Activated CD4-positive, alpha-beta memory T cell treated with anti-CD3 and anti-CD28 coated beads for 36 hours (primary cell): ENCODE measurements around the gene TRIM22. TPM values are rescaled to one million over a fixed set of nuclear protein-coding genes. Genes with fewer than 3 reads are reported as not detected.
"Not testable (repeated sequence)": the region's sequence is repeated elsewhere in the genome, so short reads cannot be mapped to it uniquely, and the experiment has no call there.

ENCODE experiments used
- CTCF ChIA-PET: fragments of 350-600 bp; sonication (Branson Sonifier 250); formaldehyde crosslinking; loops from one replicate; lab custom pipeline; 2021; ENCODE audit warnings: antibody characterized with exemption, inconsistent platforms; lab: Charles Lee
- POLR2A ChIA-PET: fragments of 350-600 bp; sonication (Branson Sonifier 250); formaldehyde crosslinking; loops from one replicate; lab custom pipeline; 2021; ENCODE audit warnings: antibody characterized with exemption; lab: Charles Lee
- DNase-seq: peaks from one replicate; pipeline ENCODE4 v3.0.0-alpha.2; 2020
- H3K27ac Mint-ChIP-seq: one replicate; pipeline ENCODE4 v1.8.0; 2021; ENCODE audit warnings: mixed read lengths
- H3K27me3 Mint-ChIP-seq: one replicate; pipeline ENCODE4 v1.8.0; 2021; ENCODE audit warnings: mixed read lengths
- H3K36me3 Mint-ChIP-seq: one replicate; pipeline ENCODE4 v1.8.0; 2021; ENCODE audit warnings: mixed read lengths
- H3K4me1 Mint-ChIP-seq: one replicate; pipeline ENCODE4 v1.8.0; 2021; ENCODE audit warnings: low read depth, mixed read lengths
- H3K4me3 Mint-ChIP-seq: one replicate; pipeline ENCODE4 v1.8.0; 2021; ENCODE audit warnings: mild to moderate bottlenecking, mixed read lengths
- H3K9me3 Mint-ChIP-seq: one replicate; pipeline ENCODE4 v1.8.0; 2021; ENCODE audit warnings: mixed read lengths
- intact Hi-C: fragments of 100-400 bp; cut with micrococcal nuclease; formaldehyde crosslinking; loops from one replicate; pipeline ENCODE4 v1.15.1; 2023
- total RNA-seq, 2 experiments: library from RNA; stranded (reverse); gene quantifications; one replicate each; pipeline ENCODE4 v1.2.3, GENCODE V29; 2021

Gene TRIM22
- total RNA-seq, 2 experiments from 2014 or later, result 98.5 to 104 TPM

DNA sequence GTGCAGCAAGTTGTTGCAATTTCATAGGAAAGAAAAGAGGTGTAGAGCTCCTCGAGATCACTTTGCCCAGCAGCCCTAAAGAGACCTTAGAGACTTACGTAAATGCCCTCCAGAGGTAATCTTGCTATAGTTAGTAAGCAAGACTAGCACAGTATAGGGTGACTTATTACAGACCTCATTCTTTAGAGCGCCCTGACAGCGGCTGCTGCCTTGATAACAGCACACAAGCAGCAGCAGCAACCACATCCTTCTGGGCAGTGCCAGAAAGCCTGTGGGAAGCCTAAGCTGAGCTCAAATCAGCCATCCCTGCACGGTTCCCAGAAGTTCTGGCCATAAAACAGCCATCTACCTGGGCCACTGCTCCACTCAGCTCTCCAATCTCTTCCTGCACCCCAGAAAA, 24.1 kb downstream of the TRIM22 start:
- ChIA-PET POLR2A (no interaction called here), CTCF (interaction anchor here (0.6 to 2.9 kb wide), 4 partner anchors 29 to 640 kb away, joined by 3 to 14 read pairs (median 4); partner anchors contain the start of gene TRIM5)
- Mint-ChIP-seq H3K27ac (no peak overlapping the region), H3K4me1 (peaks cover 4% of the 10 kb centered on the region), H3K36me3 (peaks cover 13% of the 10 kb centered on the region), H3K27me3 (no peaks in the 10 kb centered on the region), H3K4me3 (no peak overlapping the region), H3K9me3 (peaks cover 8% of the 10 kb centered on the region)
- no peak for DNase-seq
- intact Hi-C loops, result no loop called here

DNA sequence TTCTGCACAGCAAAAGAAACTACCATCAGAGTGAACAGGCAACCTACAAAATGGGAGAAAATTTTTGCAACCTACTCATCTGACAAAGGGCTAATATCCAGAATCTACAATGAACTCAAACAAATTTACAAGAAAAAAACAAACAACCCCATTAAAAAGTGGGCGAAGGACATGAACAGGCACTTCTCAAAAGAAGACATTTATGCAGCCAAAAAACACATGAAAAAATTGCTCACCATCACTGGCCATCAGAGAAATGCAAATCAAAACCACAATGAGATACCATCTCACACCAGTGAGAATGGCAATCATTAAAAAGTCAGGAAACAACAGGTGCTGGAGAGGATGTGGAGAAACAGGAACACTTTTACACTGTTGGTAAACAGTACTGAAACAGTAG, 26.9 kb downstream of the TRIM22 start:
- intact Hi-C loops, POLR2A ChIA-PET: not testable (repeated sequence)

GRCh38 chr11:5719703-5720495, 30.3 kb downstream of the TRIM22 start:
- Mint-ChIP-seq H3K4me1 (no peaks in the 10 kb centered on the region), H3K9me3 (peaks cover 8% of the 10 kb centered on the region), H3K36me3 (peaks cover 7% of the 10 kb centered on the region), H3K27ac (no peak overlapping the region), H3K27me3 (no peaks in the 10 kb centered on the region), H3K4me3 (no peak overlapping the region)
- ChIA-PET CTCF (interaction anchor here (0.8 kb wide), 1 partner anchor 35 kb away, joined by 3 read pairs; the partner anchor contains the start of gene TRIM5), POLR2A (no interaction called here)
- intact Hi-C loops, result no loop called here
- DNase-seq, result no peak

More for the DNA sequence above, 26.9 kb downstream of the TRIM22 start:
- H3K4me1 Mint-ChIP-seq, H3K36me3 Mint-ChIP-seq, H3K27ac Mint-ChIP-seq, H3K4me3 Mint-ChIP-seq, H3K27me3 Mint-ChIP-seq, H3K9me3 Mint-ChIP-seq, CTCF ChIA-PET, DNase-seq: not testable (repeated sequence)

DNA sequence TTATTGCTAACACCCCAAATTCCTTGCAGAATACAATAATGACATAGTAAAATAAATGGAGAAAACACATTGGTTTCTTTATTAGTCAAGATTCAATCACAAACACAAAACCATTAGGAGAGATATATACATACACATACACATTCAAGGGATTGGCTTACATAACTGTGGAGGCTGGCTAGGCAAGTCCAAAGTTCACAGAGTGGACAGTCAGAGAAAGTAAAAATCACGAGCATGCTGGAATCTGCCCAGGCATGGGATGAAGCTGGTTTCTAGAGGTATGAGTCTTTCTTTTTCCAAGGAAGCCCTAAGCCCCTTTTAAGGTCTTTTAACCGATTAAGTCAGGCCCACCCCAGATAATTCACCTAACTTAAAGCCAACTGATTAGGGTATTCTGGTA, 33.0 kb downstream of the TRIM22 start:
- Mint-ChIP-seq H3K9me3 (peaks cover 3% of the 10 kb centered on the region), H3K36me3 (peaks cover 6% of the 10 kb centered on the region), H3K27me3 (no peaks in the 10 kb centered on the region), H3K27ac (no peak overlapping the region), H3K4me1 (no peaks in the 10 kb centered on the region), H3K4me3 (no peak overlapping the region)
- no peak for DNase-seq
- intact Hi-C loops, result no loop called here
- CTCF ChIA-PET, result no interaction called here
- POLR2A ChIA-PET, result no interaction called here

GRCh38 chr11:5726351-5726750, 36.8 kb downstream of the TRIM22 start:
- no peaks in the 10 kb centered on the region for H3K9me3 Mint-ChIP-seq
- peaks cover 2% of the 10 kb centered on the region for H3K36me3 Mint-ChIP-seq
- ChIA-PET CTCF (no interaction called here), POLR2A (no interaction called here)
- H3K27ac Mint-ChIP-seq, result no peak overlapping the region
- no peak for DNase-seq
- intact Hi-C loops, result no loop called here
- no peak overlapping the region for H3K4me3 Mint-ChIP-seq
- no peaks in the 10 kb centered on the region for H3K27me3 Mint-ChIP-seq
- H3K4me1 Mint-ChIP-seq, result no peaks in the 10 kb centered on the region

- no peaks in the 10 kb centered on the region for H3K4me1 Mint-ChIP-seq
- H3K36me3 Mint-ChIP-seq, result peaks cover 2% of the 10 kb centered on the region
- no peak for DNase-seq
- no peaks in the 10 kb centered on the region for H3K27me3 Mint-ChIP-seq
- ChIA-PET CTCF (no interaction called here), POLR2A (no interaction called here)
- intact Hi-C loops, result no loop called here
- no peak overlapping the region for H3K27ac Mint-ChIP-seq
- no peak overlapping the region for H3K4me3 Mint-ChIP-seq
- H3K9me3 Mint-ChIP-seq, result no peaks in the 10 kb centered on the region
These were observed 38.1 kb downstream of the TRIM22 start for GRCh38 chr11:5727691-5728090.

GRCh38 chr11:5736396-5736795, 46.8 kb downstream of the TRIM22 start, which contains the start of gene OR56B1:
OR56B1 (plus strand) TSS chr11:5736448; CDS start chr11:5736517, 69 bp downstream.
- peaks cover 6% of the 10 kb centered on the region for H3K9me3 Mint-ChIP-seq
- ChIA-PET POLR2A (no interaction called here), CTCF (no interaction called here)
- H3K27me3 Mint-ChIP-seq, result no peaks in the 10 kb centered on the region
- no peak within 1 kb of the TSS for H3K27ac Mint-ChIP-seq
- intact Hi-C loops, result no loop called here
- H3K4me3 Mint-ChIP-seq, result no peak within 1 kb of the TSS
- no peaks in the 10 kb centered on the region for H3K4me1 Mint-ChIP-seq
- H3K36me3 Mint-ChIP-seq, result peaks cover 11% of the 10 kb centered on the region
- DNase-seq, result no peak

- Mint-ChIP-seq H3K9me3 (peaks cover 13% of the 10 kb centered on the region), H3K4me1 (no peaks in the 10 kb centered on the region), H3K27me3 (no peaks in the 10 kb centered on the region), H3K27ac (no peak overlapping the region), H3K4me3 (no peak overlapping the region), H3K36me3 (peaks cover 14% of the 10 kb centered on the region)
- POLR2A ChIA-PET, result no interaction called here
- CTCF ChIA-PET, result no interaction called here
- intact Hi-C loops, result no loop called here
- DNase-seq, result no peak
These were observed 47.5 kb downstream of the TRIM22 start for GRCh38 chr11:5737091-5737490.

DNA sequence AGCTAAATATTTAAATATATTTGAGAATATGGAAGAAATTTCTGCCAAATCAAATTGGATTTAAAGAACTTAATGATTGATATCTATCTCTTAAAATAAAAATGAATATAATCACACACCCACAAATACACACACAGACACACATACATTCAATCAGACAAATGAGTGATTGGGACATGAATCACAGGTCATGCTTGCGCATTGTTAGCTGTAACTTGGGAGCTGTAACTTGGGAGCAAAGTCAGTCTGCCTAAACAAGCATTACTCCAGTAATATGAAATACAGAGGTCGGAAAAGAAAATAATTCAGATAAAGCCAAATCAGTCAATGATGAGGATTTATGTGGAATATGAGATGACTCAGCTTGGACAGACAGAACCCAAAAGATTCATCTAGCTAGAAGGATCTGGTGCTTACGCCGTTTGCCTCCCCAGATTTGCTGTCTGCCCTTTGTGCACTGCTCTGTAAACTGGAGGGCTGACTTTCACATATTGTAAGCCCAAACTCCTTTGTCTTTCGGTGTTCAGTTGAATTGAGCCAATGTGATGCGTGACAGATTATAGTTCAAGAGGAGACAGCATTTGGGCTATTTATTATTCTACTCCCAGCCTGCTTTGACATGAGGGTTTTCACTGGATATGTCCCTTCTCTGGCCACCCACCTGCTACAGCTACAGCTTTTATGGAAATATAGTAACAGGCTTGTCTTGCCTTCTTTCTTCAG, 48.2 kb downstream of the TRIM22 start:
- intact Hi-C loops, result no loop called here
- peaks cover 17% of the 10 kb centered on the region for H3K36me3 Mint-ChIP-seq

GRCh38 chr11:5738431-5738830, 48.8 kb downstream of the TRIM22 start:
- no peaks in the 10 kb centered on the region for H3K4me1 Mint-ChIP-seq
- no peaks in the 10 kb centered on the region for H3K27me3 Mint-ChIP-seq
- no peak for DNase-seq
- peaks cover 19% of the 10 kb centered on the region for H3K36me3 Mint-ChIP-seq
- peaks cover 22% of the 10 kb centered on the region for H3K9me3 Mint-ChIP-seq
- ChIA-PET CTCF (no interaction called here), POLR2A (no interaction called here)
- no peak overlapping the region for H3K4me3 Mint-ChIP-seq
- no peak overlapping the region for H3K27ac Mint-ChIP-seq
- intact Hi-C loops, result no loop called here

More for the DNA sequence above, 48.2 kb downstream of the TRIM22 start:
- ChIA-PET CTCF (no interaction called here), POLR2A (no interaction called here)
- no peak for DNase-seq
- Mint-ChIP-seq H3K9me3 (peaks cover 18% of the 10 kb centered on the region), H3K27ac (no peak overlapping the region), H3K4me3 (no peak overlapping the region), H3K4me1 (no peaks in the 10 kb centered on the region), H3K27me3 (no peaks in the 10 kb centered on the region)

DNA sequence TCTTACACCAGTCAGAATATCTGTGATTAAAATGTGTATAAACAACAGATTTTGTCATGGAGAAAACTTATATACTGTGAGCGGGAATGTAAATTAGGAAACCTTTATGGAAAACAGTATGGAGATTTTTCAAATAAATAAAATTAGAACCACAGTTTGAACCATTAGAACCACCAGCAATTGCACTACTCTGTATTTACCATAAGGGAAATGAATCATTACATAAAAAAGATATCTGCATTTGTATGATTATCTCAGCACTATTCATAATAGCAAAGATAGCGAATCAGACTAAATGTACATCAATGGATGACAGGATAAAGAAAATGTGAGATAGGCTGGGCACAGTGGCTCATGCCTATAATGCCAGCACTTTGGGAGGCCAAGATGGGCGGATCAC, 57.0 kb downstream of the TRIM22 start:
- DNase-seq, result no peak
- POLR2A ChIA-PET, result no interaction called here
- intact Hi-C loops, result no loop called here
- H3K4me3 Mint-ChIP-seq, result no peak overlapping the region
- H3K27me3 Mint-ChIP-seq, result no peaks in the 10 kb centered on the region
- peaks cover 9% of the 10 kb centered on the region for H3K36me3 Mint-ChIP-seq
- H3K27ac Mint-ChIP-seq, result no peak overlapping the region
- H3K4me1 Mint-ChIP-seq, result no peaks in the 10 kb centered on the region
- peaks cover 30% of the 10 kb centered on the region for H3K9me3 Mint-ChIP-seq
- CTCF ChIA-PET, result no interaction called here

DNA sequence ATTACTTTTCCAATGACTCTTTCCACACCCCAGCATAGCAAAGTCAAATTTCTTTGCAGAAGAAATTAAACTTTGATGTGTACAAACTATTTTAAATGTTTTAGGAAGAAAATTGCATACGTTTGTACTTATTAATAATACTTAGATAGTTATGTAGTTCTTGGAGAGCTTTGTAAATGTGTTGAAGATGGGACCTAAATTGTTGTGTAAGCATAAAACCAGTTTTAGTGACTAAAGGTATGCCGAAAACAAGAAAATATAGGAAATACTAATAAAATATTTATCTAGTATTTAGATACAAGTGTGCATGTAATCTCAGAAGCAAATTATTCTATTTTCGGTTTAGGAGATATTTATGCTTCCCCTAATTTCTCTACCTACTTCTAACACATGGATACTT, 60.2 kb downstream of the TRIM22 start:
- CTCF ChIA-PET, result no interaction called here
- POLR2A ChIA-PET, result no interaction called here
- H3K36me3 Mint-ChIP-seq, result peaks cover 2% of the 10 kb centered on the region
- no peaks in the 10 kb centered on the region for H3K27me3 Mint-ChIP-seq
- H3K9me3 Mint-ChIP-seq, result peaks cover 8% of the 10 kb centered on the region
- no peak overlapping the region for H3K4me3 Mint-ChIP-seq
- no peaks in the 10 kb centered on the region for H3K4me1 Mint-ChIP-seq
- no peak overlapping the region for H3K27ac Mint-ChIP-seq
- intact Hi-C loops, result no loop called here
- no peak for DNase-seq
